IPS-NIHi7 (cell line): ENCODE results near the gene BTN1A1.
"Not testable (repeated sequence)": the region's sequence is repeated elsewhere in the genome, so short reads cannot be mapped to it uniquely, and the experiment has no call there.

Experiments
- DNase-seq: peaks from one replicate; pipeline ENCODE4 v3.0.0; 2012; ENCODE audit warnings: mixed read lengths; ENCODE audit errors: extremely low spot score

The BTN1A1 gene

GRCh38 chr6:26511033-26511432 is 10.9 kb downstream of the BTN1A1 start:
- DNase-seq = not testable (repeated sequence)

- DNase-seq = no peak
Measured at GRCh38 chr6:26514984-26515383, 14.9 kb downstream of the BTN1A1 start.

DNA sequence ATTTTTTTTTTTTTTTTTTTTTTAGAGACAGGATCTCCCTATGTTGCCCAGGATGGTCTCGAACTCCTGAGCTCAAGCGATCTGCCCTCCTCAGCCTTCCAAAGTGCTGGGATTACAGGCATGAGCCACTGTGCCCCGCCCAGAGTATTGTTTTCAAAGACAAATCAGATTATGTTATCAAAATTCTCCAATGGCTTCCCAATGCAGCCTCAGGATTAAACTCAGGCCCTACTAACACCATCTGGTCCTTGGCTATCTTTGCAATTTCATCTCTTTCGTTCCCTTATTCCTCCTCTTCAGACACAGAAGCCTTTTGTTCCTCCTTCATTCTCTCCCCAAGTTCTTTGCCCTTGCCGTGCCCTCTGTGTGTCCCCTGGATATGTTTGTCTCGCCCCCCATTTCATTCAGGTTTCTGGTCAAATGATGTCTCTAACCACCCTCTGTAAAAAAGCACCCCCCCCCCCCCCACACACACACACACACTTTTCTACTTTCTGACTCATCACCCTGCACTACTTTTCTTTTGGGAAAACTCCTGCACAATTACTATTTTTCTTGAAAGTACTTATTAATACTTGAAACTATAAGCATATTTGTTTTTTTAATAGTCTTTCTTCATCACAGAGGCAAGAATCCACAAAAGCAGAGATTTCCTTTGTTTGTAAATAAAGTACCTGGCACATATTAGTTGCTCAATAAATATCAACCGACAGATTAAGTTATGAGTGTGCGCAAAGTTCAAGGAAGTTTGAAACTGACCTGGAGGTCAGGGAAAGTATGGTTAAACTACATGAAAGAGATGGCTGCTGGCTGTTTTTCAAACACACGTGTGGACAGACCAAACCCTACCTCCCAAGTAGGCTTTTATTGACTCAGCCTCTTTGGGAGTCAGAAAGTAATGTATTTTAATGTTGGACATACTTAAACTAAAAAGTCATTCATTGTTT is 16.7 kb downstream of the BTN1A1 start:
- no peak for DNase-seq

GRCh38 chr6:26519359-26519758 is 19.3 kb downstream of the BTN1A1 start:
- no peak for DNase-seq

GRCh38 chr6:26520237-26520849 is 20.2 kb downstream of the BTN1A1 start:
- peak; percentile 45 for DNase-seq

GRCh38 chr6:26520850-26521599 is 20.9 kb downstream of the BTN1A1 start:
- peak; percentile 90 for DNase-seq

GRCh38 chr6:26521600-26522391 is 21.7 kb downstream of the BTN1A1 start:
- DNase-seq = peak; percentile 79

DNA sequence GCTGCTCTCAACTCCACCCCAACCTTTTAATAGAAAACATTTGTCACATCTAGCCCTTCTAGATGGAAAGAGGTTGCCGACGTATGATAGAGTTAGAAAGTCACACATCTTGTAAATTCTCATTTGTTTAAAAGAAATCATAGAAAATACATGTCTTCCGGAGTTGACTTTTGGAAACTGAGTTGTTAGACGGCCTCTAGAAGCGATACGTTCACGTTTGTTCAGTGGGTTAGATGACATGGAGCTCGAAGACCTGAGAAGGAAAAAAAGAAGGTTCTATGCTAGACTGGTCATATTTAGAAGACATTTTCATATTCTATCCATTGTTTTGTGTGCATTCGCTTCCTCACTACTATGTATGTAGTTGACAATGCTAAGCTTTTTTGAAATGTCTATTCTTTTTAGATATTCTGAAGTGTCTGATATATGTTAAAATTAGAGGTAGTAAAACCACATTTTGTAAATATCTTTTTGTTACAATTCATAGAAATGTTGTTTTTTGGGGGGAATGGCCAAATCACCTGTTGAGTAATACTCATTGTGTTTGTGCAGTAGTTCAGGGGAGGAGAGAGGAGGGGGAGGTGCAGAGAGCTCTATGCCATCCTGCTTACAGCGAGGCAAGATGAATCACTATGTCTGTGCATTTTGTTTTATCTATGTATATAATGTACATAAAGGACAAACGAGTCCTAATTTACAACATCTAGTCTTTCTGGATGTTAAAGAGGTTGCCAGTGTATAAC is 22.6 kb downstream of the BTN1A1 start:
- DNase-seq = not testable (repeated sequence)

GRCh38 chr6:26524314-26524713 is 24.2 kb downstream of the BTN1A1 start:
- DNase-seq = not testable (repeated sequence)

- DNase-seq = no peak
Measured at GRCh38 chr6:26524722-26525370, 24.7 kb downstream of the BTN1A1 start.

DNA sequence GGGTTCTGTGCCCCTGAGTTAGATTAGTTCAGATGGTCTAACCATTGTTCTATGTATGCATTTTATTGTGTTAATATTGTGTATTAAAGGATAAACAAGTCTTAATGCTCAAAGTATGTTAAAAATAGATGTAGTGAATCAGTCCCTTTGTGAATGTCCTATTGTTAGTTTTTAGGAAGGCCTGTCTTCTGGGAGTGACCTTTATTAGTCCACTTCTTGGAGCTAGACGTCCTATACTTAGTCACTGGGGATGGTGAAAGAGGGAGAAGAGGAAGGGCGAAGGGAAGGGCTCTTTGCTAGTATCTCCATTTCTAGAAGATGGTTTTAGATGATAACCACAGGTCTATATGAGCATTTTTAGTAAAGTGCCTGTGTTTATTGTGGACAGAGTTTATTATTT is 25.7 kb downstream of the BTN1A1 start:
- no peak for DNase-seq

DNA sequence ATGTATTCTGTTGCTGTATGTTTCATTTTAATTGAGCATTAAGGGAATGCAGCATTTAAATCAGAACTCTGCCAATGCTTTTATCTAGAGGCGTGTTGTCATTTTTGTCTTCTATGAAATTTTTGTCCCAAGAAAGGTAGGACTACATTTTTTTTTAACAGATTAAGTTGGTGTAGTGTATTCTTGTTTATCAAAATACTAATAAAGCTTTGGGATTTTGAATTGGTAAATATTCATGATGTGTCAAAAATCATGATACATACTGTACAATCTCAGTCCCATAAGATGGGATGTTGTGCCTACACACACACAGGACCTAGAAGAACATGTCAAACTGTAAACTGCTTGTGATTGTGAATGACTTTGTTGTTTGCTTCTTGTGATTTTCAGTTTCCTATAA is 26.8 kb downstream of the BTN1A1 start:
- no peak for DNase-seq

- no peak for DNase-seq
Measured at GRCh38 chr6:26530203-26530602, 30.1 kb downstream of the BTN1A1 start.

- no peak for DNase-seq
Measured at GRCh38 chr6:26531897-26532296, 31.8 kb downstream of the BTN1A1 start.

DNA sequence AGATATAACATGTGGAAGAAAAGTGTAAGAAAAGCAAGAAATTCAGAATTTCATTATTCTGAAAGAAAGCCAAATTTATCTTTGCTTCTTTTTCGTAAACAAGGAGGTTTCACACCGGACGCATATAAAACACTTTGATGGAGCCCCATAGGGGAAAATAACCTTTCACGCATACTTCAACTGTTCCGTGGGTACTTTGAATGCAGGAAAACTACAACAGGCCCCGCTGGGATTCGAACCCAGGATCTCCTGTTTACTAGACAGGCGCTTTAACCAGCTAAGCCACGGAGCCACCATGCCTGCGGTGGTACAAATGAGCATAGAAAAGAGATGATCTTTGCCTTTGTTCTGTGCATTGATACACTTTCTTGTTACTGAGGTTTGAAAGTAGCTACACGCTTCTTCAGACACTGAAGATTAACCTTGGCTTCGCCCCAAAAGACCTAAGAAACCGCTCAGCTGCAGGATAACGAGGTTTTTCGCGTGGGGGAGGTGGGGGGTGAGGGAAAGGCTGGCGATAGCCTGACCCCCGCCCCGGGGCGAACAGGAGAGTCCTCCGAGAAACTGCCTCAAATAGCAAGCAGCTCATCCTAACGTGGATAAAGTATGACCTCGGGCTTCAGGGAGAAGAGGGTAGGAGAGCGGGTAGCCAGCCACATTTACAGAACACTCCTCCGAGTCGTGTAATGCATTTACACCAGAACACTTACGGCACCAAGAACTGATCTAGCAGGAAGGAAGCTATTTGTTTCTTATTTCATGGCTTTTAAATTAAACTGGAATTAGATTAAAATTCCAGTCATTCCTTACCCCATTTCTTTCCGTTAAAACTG is 32.8 kb downstream of the BTN1A1 start:
- DNase-seq = peak; percentile 58

DNA sequence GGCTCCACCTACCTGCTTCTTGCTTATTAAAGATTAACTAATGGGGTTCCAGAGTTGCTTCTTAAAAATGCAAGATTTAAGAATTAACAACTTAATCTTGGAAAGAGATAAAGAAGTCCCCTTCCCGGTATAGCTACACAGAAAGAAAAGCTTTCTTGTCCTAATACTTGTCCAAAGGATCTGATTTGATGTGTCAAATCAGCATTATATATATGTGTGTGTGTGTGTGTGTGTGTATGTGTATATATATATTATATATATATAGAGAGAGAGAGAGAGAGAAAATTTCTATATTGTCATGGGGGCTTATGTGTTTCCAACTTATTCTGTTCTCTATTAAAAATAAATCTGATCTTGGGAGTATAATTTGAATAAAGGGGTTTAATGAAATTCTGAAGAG is 33.4 kb downstream of the BTN1A1 start:
- no peak for DNase-seq

GRCh38 chr6:26534681-26535465 is 34.8 kb downstream of the BTN1A1 start:
- no peak for DNase-seq

- DNase-seq = no peak
Measured at GRCh38 chr6:26536571-26537159, 36.6 kb downstream of the BTN1A1 start.
